Keratinocyte (primary cell): ENCODE measurements around the gene NRP2. TPM values are rescaled to one million over a fixed set of nuclear protein-coding genes. Genes with fewer than 3 reads are reported as not detected.

Experiments
- DNase-seq: peaks from one replicate; pipeline ENCODE4 v3.0.0-alpha.2; 2011; ENCODE audit warnings: low read depth, missing footprints, low spot score
- FAIRE-seq: peaks from 2 replicates; lab custom pipeline; 2011; peaks lifted over from hg19 to GRCh38; lab: Jason Lieb, UNC
- H2AFZ ChIP-seq: 2 replicates; pipeline ENCODE4 v1.6.0; 2012; ENCODE audit warnings: low read length, control low read depth, inconsistent platforms; ENCODE audit not compliant: control insufficient read depth
- H3K27ac ChIP-seq: 2 replicates; pipeline ENCODE4 v1.5.1; 2011; ENCODE audit warnings: low read length; ENCODE audit not compliant: control insufficient read depth, insufficient read depth
- H3K27me3 ChIP-seq: 3 replicates; pipeline ENCODE4 v1.6.0; 2011; ENCODE audit warnings: low read length; ENCODE audit not compliant: control insufficient read depth, insufficient read depth; ENCODE audit errors: extremely low read depth
- H3K36me3 ChIP-seq, 2 experiments: 2 replicates in 1 of 2; 3 replicates in 1 of 2; pipeline ENCODE4 v1.5.1; 2011; ENCODE audit warnings: low read length in 2 of 2, mild to moderate bottlenecking in 1 of 2; ENCODE audit not compliant: control insufficient read depth in 2 of 2, insufficient read depth in 2 of 2; ENCODE audit errors: extremely low read depth in 1 of 2
- H3K4me1 ChIP-seq: 3 replicates; pipeline ENCODE4 v1.5.1; 2011; ENCODE audit warnings: low read length; ENCODE audit not compliant: control insufficient read depth, insufficient read depth; ENCODE audit errors: extremely low read depth
- H3K4me2 ChIP-seq: 3 replicates; pipeline ENCODE4 v1.6.0; 2011; ENCODE audit warnings: low read depth, low read length; ENCODE audit not compliant: control insufficient read depth, insufficient read depth; ENCODE audit errors: extremely low read depth
- H3K4me3 ChIP-seq, 3 experiments: fragments of 200-600 bp in 1 of 3; sonication (generic) in 1 of 3; 2 replicates in 2 of 3; 3 replicates in 1 of 3; pipeline ENCODE4 v1.5.1; 2011 to 2016; ENCODE audit warnings: low read length in 3 of 3, mild to moderate bottlenecking in 3 of 3, control low read depth in 2 of 3, inconsistent platforms in 1 of 3, low read depth in 1 of 3, mixed read lengths in 1 of 3, mixed run types in 1 of 3, moderate library complexity in 1 of 3; ENCODE audit not compliant: control insufficient read depth in 2 of 3, insufficient read depth in 2 of 3; ENCODE audit errors: extremely low read depth in 1 of 3
- H3K79me2 ChIP-seq: 2 replicates; pipeline ENCODE4 v1.6.0; 2012; ENCODE audit warnings: low read length; ENCODE audit not compliant: control insufficient read depth, insufficient read depth
- H3K9ac ChIP-seq: 3 replicates; pipeline ENCODE4 v1.6.0; 2011; ENCODE audit warnings: low read length; ENCODE audit not compliant: control insufficient read depth, insufficient read depth; ENCODE audit errors: extremely low read depth
- H3K9me1 ChIP-seq: 3 replicates; pipeline ENCODE4 v1.6.0; 2011; ENCODE audit warnings: low read length; ENCODE audit not compliant: control insufficient read depth, insufficient read depth; ENCODE audit errors: extremely low read depth
- H3K9me3 ChIP-seq: 2 replicates; pipeline ENCODE4 v1.5.1; 2012; ENCODE audit warnings: low read depth, low read length; ENCODE audit not compliant: control insufficient read depth
- H4K20me1 ChIP-seq: 3 replicates; pipeline ENCODE4 v1.6.0; 2011; ENCODE audit warnings: low read length; ENCODE audit not compliant: control insufficient read depth, insufficient read depth; ENCODE audit errors: extremely low read depth
- EZH2 ChIP-seq: IDR thresholded peaks from one replicate; pipeline ENCODE4 v1.6.1; 2012; ENCODE audit warnings: inconsistent platforms, mild to moderate bottlenecking, low read length, moderate library complexity
- dilution Hi-C: fragments of 300-500 bp; cut with MboI; formaldehyde crosslinking; loops from one replicate; pipeline ENCODE4 v1.7.0; 2020; ENCODE audit warnings: low sequenced_read_pairs; ENCODE audit not compliant: extremely low pct_ligation_motif_present
- polyA plus RNA-seq, 5 experiments: library from polyadenylated mRNA; depleted of rRNA in 3 of 5; stranded (reverse) in 3 of 5; stranded (forward) in 1 of 5; unstranded in 1 of 5; fragments of >200 nt; gene quantifications; 1 replicate in 1 of 5; 2 replicates in 3 of 5; 3 replicates in 1 of 5; pipeline versions ENCODE4 v1.2.1 to v1.2.3, GENCODE V29; 2011 to 2012; ENCODE audit warnings: missing spikeins in 2 of 5, low read depth in 1 of 5, low replicate concordance in 1 of 5
- TF ChIP-seq, protein P1 (sequence below), 3 experiments: IDR thresholded peaks in 1 of 3; conservative IDR thresholded peaks in 1 of 3; optimal IDR thresholded peaks in 1 of 3; 2 replicates in 2 of 3; 3 replicates in 1 of 3; pipeline versions ENCODE3 to v1.5.1; 2011; ENCODE audit warnings: low read length in 3 of 3, mild to moderate bottlenecking in 3 of 3, moderate library complexity in 2 of 3, control low read depth in 1 of 3, inconsistent platforms in 1 of 3; ENCODE audit not compliant: insufficient read depth in 2 of 3; ENCODE audit errors: extremely low read depth in 1 of 3

NRP2 gene
- polyA plus RNA-seq, 1 donor (not counting 4 experiments of a cell fraction or from before 2014, with no cell fraction given): 20.6 TPM

DNA sequence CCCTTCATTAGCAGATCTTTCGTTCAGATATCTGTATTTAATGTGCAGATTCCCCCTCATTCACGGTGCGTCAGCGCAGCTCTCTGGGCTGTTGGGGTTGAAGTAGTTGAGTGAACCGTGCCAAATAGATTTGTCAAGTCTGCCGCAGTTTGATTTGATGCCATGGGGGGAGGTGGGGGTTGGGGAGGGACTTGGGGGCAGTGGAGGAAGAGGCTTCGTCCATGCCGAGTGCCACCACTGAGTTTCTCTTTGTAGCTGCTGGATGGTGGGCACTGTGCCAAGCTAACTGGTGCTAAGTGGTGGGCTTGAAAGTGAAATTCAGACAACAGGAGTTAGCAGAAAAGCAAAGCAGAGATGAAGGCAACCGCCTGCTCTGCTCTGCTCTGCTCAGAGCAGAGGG, 47.9 kb downstream of the NRP2 start:
- Histone ChIP-seq H4K20me1 (no peaks in the 10 kb centered on the region), H3K9me1 (no peaks in the 10 kb centered on the region), H3K4me1 (peaks cover 3% of the 10 kb centered on the region), H3K9ac (no peak overlapping the region), H3K27ac (no peak overlapping the region), H3K9me3 (no peaks in the 10 kb centered on the region), H3K4me3 (no peak overlapping the region), H3K27me3 (no peaks in the 10 kb centered on the region), H2AFZ (no peak overlapping the region), H3K79me2 (no peaks in the 10 kb centered on the region), H3K4me2 (no peak overlapping the region), H3K36me3 (peaks cover 9 to 40% of the 10 kb centered on the region in 2 experiments)
- no peak for TF ChIP-seq EZH2
- TF ChIP-seq, protein P1, sequence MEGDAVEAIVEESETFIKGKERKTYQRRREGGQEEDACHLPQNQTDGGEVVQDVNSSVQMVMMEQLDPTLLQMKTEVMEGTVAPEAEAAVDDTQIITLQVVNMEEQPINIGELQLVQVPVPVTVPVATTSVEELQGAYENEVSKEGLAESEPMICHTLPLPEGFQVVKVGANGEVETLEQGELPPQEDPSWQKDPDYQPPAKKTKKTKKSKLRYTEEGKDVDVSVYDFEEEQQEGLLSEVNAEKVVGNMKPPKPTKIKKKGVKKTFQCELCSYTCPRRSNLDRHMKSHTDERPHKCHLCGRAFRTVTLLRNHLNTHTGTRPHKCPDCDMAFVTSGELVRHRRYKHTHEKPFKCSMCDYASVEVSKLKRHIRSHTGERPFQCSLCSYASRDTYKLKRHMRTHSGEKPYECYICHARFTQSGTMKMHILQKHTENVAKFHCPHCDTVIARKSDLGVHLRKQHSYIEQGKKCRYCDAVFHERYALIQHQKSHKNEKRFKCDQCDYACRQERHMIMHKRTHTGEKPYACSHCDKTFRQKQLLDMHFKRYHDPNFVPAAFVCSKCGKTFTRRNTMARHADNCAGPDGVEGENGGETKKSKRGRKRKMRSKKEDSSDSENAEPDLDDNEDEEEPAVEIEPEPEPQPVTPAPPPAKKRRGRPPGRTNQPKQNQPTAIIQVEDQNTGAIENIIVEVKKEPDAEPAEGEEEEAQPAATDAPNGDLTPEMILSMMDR (optimal IDR thresholded peaks at IDR 0.05 in 1 of 3, IDR thresholded peaks at IDR 0.05 in 1 of 3, conservative IDR thresholded peaks at IDR 0.05 in 1 of 3; ENCODE audit: extremely low read depth in 1 of 3, insufficient read depth in 2 of 3, low read length in 3 of 3): no peak
- DNase-seq (no peak), FAIRE-seq (no peak)
- dilution Hi-C loops: no loop called here

DNA sequence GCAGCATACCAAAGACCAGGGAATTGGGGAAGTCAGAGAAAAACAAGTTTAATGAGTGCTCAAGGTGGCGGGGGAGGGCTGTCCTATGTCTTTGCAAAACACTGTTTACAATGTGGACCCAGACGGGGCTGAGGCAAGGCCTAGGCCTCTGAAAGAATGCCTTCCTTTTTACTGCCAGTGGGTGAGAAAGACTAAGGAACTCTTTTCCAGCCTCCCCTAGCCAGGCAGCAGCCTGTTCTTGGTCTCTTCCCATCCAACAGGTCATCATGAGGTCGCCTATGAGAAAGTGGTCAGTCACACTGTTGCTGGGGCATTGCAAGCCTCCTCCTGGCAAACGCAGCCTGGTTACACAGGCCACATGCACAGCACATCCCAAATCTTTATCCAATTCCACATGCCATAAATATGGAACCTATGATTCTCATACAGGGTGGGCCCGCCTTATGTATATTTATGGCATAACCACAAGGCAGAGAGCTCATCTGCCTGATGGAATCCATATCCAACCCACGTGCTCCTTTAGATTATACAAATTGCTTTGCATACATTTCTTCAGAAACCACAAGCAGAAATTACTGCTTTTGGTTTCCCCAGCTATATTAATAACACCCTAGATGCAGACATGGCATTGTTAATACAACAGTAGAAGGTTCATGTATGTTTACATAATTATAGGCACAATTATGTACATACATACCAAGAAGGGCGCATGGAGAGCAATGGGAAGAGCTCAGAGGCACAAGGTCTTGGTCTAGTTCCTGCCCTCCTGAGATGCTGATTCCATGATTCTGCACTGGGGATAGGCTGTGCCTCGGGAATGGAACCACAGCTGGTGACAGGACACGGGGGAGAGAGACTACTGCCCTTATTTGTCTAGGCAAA, 48.6 kb downstream of the NRP2 start:
- Histone ChIP-seq H3K9ac (no peak overlapping the region), H3K36me3 (peaks cover 9 to 33% of the 10 kb centered on the region in 2 experiments), H3K79me2 (no peaks in the 10 kb centered on the region), H3K9me1 (no peaks in the 10 kb centered on the region), H3K9me3 (no peaks in the 10 kb centered on the region), H3K27me3 (no peaks in the 10 kb centered on the region), H3K4me2 (no peak overlapping the region), H4K20me1 (no peaks in the 10 kb centered on the region), H2AFZ (no peak overlapping the region), H3K27ac (no peak overlapping the region), H3K4me3 (no peak overlapping the region), H3K4me1 (peaks cover 3% of the 10 kb centered on the region)
- dilution Hi-C loops: no loop called here
- FAIRE-seq (no peak), DNase-seq (no peak)
- no peak for TF ChIP-seq EZH2
